ENCODE results near the gene RREB1.

Gene RREB1

GRCh38 chr6:7238900-7239589 lies 131.3 kb downstream of the RREB1 start (continued):
- no peak for TF ChIP-seq ZNF776 (tag by site-specific recombination; IDR thresholded peaks at IDR 0.05; ENCODE audit: borderline replicate concordance)

- ChIA-PET POLR2A (no interaction called here), CTCF (interaction anchor here (0.5 to 3.0 kb wide), 36 partner anchors 20 to 565 kb away, joined by 3 to 42 read pairs (median 4); no protein-coding TSS in a partner anchor)
- peaks cover 0 to 37% of the 10 kb centered on the region in 2 experiments; a peak in 2 of 3 replicates for H3K36me3 ChIP-seq (ENCODE audit: control insufficient read depth in 2 of 2, insufficient read depth in 1 of 2, low read length in 2 of 2)
- TF ChIP-seq ZNF140 (tag by site-specific recombination; IDR thresholded peaks at IDR 0.05) = no peak
- TF ChIP-seq, protein P1, sequence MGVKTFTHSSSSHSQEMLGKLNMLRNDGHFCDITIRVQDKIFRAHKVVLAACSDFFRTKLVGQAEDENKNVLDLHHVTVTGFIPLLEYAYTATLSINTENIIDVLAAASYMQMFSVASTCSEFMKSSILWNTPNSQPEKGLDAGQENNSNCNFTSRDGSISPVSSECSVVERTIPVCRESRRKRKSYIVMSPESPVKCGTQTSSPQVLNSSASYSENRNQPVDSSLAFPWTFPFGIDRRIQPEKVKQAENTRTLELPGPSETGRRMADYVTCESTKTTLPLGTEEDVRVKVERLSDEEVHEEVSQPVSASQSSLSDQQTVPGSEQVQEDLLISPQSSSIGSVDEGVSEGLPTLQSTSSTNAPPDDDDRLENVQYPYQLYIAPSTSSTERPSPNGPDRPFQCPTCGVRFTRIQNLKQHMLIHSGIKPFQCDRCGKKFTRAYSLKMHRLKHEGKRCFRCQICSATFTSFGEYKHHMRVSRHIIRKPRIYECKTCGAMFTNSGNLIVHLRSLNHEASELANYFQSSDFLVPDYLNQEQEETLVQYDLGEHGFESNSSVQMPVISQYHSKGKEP (tag by site-specific recombination; IDR thresholded peaks at IDR 0.05) = no peak
- no peak for TF ChIP-seq ZNF2 (tag by site-specific recombination; IDR thresholded peaks at IDR 0.05)
- TF ChIP-seq KLF17 (tag by site-specific recombination; IDR thresholded peaks at IDR 0.05) = no peak
- peaks cover 3% of the 10 kb centered on the region; the same call in 1 of the 2 replicates for H3K4me1 ChIP-seq (ENCODE audit: control insufficient read depth, insufficient read depth, low read length)
- H3K4me3 ChIP-seq (ENCODE audit: low read depth, low read length) = no peak overlapping the region
- no peak overlapping the region for H3K27ac ChIP-seq (ENCODE audit: extremely low read depth, low read depth, low read length)
- no peaks in the 10 kb centered on the region for H3K9me3 ChIP-seq (ENCODE audit: control insufficient read depth, insufficient read depth, low read depth, low read length)
Measured at GRCh38 chr6:7239590-7239948, 131.8 kb downstream of the RREB1 start.

GRCh38 chr6:7240351-7240750 lies 132.6 kb downstream of the RREB1 start:
- TF ChIP-seq ZNF621 (tag by site-specific recombination; IDR thresholded peaks at IDR 0.05) (no peak), ZNF18 (tag by site-specific recombination; IDR thresholded peaks at IDR 0.05) (no peak)

GRCh38 chr6:7241160-7241559 lies 133.4 kb downstream of the RREB1 start:
- POLR2A ChIA-PET = no interaction called here
- Histone ChIP-seq H3K4me1 (ENCODE audit: control insufficient read depth, insufficient read depth, low read length) (peaks cover 3% of the 10 kb centered on the region; the same call in 1 of the 2 replicates), H3K36me3 (ENCODE audit: control insufficient read depth in 2 of 2, insufficient read depth in 1 of 2, low read length in 2 of 2) (peaks cover 0 to 32% of the 10 kb centered on the region in 2 experiments; a peak in 2 of 3 replicates), H3K4me3 (ENCODE audit: low read depth, low read length) (no peak overlapping the region), H3K9me3 (ENCODE audit: control insufficient read depth, insufficient read depth, low read depth, low read length) (no peaks in the 10 kb centered on the region), H3K27ac (ENCODE audit: extremely low read depth, low read depth, low read length) (no peak overlapping the region)
- TF ChIP-seq EGR2 (tag by site-specific recombination; IDR thresholded peaks at IDR 0.05; ENCODE audit: low read depth) (no peak), OSR2 (tag by site-specific recombination; IDR thresholded peaks at IDR 0.05) (no peak), ZNF24 (tag by site-specific recombination; IDR thresholded peaks at IDR 0.05) (no peak), GLIS2 (tag by site-specific recombination; IDR thresholded peaks at IDR 0.05) (no peak), MZF1 (tag by site-specific recombination; IDR thresholded peaks at IDR 0.05; ENCODE audit: borderline replicate concordance) (no peak), ZXDB (tag by site-specific recombination; IDR thresholded peaks at IDR 0.05) (no peak), SALL2 (tag by site-specific recombination; IDR thresholded peaks at IDR 0.05; ENCODE audit: borderline replicate concordance) (no peak), ZNF404 (tag by site-specific recombination; IDR thresholded peaks at IDR 0.05) (no peak), ZBTB1 (tag by site-specific recombination; IDR thresholded peaks at IDR 0.05) (no peak), ZSCAN16 (tag by site-specific recombination; IDR thresholded peaks at IDR 0.05) (no peak), IKZF3 (tag by site-specific recombination; IDR thresholded peaks at IDR 0.05) (no peak), KLF8 (tag by site-specific recombination; IDR thresholded peaks at IDR 0.05) (no peak)
- TF ChIP-seq, protein P1 (tag by site-specific recombination; IDR thresholded peaks at IDR 0.05) = no peak
- TF ChIP-seq, protein P2, sequence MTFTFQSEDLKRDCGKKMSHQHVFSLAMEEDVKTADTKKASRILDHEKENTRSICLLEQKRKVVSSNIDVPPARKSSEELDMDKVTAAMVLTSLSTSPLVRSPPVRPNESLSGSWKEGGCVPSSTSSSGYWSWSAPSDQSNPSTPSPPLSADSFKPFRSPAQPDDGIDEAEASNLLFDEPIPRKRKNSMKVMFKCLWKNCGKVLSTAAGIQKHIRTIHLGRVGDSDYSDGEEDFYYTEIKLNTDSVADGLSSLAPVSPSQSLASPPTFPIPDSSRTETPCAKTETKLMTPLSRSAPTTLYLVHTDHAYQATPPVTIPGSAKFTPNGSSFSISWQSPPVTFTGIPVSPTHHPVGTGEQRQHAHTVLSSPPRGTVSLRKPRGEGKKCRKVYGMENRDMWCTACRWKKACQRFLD (tag by site-specific recombination; IDR thresholded peaks at IDR 0.05) = no peak
- TF ChIP-seq, protein P3, sequence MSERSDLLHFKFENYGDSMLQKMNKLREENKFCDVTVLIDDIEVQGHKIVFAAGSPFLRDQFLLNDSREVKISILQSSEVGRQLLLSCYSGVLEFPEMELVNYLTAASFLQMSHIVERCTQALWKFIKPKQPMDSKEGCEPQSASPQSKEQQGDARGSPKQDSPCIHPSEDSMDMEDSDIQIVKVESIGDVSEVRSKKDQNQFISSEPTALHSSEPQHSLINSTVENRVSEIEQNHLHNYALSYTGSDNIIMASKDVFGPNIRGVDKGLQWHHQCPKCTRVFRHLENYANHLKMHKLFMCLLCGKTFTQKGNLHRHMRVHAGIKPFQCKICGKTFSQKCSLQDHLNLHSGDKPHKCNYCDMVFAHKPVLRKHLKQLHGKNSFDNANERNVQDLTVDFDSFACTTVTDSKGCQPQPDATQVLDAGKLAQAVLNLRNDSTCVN (tag by site-specific recombination; optimal IDR thresholded peaks at IDR 0.05) = no peak
- CTCF ChIA-PET = interaction anchor here (1.0 to 5.0 kb wide), 3 partner anchors 94 to 520 kb away, joined by 3 to 65 read pairs (median 3); no protein-coding TSS in a partner anchor

More at GRCh38 chr6:7240351-7240750, 132.6 kb downstream of the RREB1 start:
- no peak overlapping the region for H3K27ac ChIP-seq (ENCODE audit: extremely low read depth, low read depth, low read length)
- POLR2A ChIA-PET = no interaction called here
- H3K36me3 ChIP-seq (ENCODE audit: control insufficient read depth in 2 of 2, insufficient read depth in 1 of 2, low read length in 2 of 2) = peaks cover 0 to 33% of the 10 kb centered on the region in 2 experiments; a peak in 2 of 3 replicates
- H3K4me3 ChIP-seq (ENCODE audit: low read depth, low read length) = no peak overlapping the region
- peaks cover 3% of the 10 kb centered on the region; the same call in 1 of the 2 replicates for H3K4me1 ChIP-seq (ENCODE audit: control insufficient read depth, insufficient read depth, low read length)
- no peaks in the 10 kb centered on the region for H3K9me3 ChIP-seq (ENCODE audit: control insufficient read depth, insufficient read depth, low read depth, low read length)
- CTCF ChIA-PET = no interaction called here
